ENCODE data around the gene GPX7. TPM values are rescaled to one million over a fixed set of nuclear protein-coding genes. Genes with fewer than 3 reads are reported as not detected.

Gene GPX7
- total RNA-seq, 6 donors from 2014 or later = 4.3 to 11.5 (median 9.2) TPM

DNA sequence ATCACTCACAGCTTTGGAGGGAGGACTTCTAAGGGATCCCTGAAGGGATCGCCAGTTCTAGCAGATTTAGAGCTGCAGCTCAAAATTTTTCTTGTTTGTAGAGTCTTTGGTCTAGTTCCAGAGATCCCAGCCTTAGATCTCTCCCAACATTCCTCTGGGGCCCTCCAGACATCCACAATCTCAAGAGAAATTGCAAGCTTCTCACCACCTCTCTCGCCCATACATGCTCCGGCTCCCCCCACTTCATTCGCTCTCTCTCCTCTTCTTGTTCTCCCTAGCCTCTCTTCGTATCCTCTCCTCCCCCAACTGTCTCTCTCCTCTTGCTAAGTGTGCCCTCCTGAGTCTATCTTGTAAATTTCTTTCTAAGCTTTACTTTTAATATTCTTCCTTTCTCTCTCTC is 34.2 kb upstream of the GPX7 start:
- Histone ChIP-seq H3K36me3 (no peaks in the 10 kb centered on the region), H3K4me3 (no peak overlapping the region), H3K4me1 (peaks cover 0 to 14% (median 2%) of the 10 kb centered on the region in 4 donors), H3K27ac (no peak overlapping the region), H3K27me3 (no peaks in the 10 kb centered on the region), H3K9me3 (no peaks in the 10 kb centered on the region)
- ATAC-seq (ENCODE audit: low FRiP score in 2 of 2) = no peak
- 38 to 74% methylated on average over 5 of the region's 5 CpGs for WGBS, 2 donors
- no peak for DNase-seq
- TF ChIP-seq POLR2AphosphoS5 (IDR thresholded peaks at IDR 0.05) (no peak), POLR2A (IDR thresholded peaks at IDR 0.05) (no peak), CTCF (IDR thresholded peaks at IDR 0.05) (no peak)

DNA sequence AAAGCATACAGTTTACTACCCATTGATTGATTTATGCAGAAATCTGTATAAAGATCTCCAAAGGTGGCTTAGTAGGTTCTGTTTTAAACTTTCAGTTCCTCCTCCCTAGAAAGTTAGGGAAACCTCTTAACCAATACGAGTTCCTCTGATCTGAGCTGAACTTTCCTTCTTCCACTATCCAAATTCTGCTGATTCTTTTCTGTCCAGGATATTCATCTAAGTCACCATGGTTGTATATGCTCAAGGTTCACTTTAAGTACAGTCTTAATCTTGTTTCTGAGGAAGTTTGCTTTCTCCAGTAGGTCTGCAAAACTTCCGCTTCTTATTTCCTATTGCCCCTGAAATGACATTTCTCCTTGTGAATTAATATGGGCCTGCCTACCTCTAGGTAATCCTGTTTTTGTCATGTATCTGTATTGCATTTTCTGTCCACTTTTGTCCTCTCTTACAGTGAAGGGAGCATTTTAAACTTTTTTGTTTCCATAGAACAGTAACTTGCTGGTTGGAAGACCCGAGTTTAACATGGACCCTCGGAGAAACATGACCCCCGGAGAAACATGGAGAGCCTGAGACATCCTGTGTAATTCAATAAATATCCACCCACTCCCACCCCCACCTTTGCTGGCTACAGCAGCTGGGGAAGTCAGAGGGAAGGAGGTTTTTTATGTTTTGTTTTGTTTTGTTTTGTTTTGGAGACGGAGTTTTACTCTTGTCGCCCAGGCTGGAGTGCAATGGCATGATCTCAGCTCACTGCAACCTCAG is 32.5 kb upstream of the GPX7 start:
- DNase-seq (no peak), ATAC-seq (ENCODE audit: low FRiP score in 2 of 2) (peak in 1 of 2 donors; percentile 60)
- no peak overlapping the region for H3K27ac ChIP-seq
- H3K9me3 ChIP-seq = no peaks in the 10 kb centered on the region
- 42 to 48% methylated on average over 7 of the region's 7 CpGs for WGBS, 2 donors
- no peaks in the 10 kb centered on the region for H3K36me3 ChIP-seq
- H3K4me1 ChIP-seq = peaks cover 0 to 14% (median 2%) of the 10 kb centered on the region in 4 donors
- H3K27me3 ChIP-seq = no peaks in the 10 kb centered on the region
- H3K4me3 ChIP-seq = no peak overlapping the region
- TF ChIP-seq EP300 (IDR thresholded peaks at IDR 0.05) (no peak), POLR2A (IDR thresholded peaks at IDR 0.05) (no peak), POLR2AphosphoS5 (IDR thresholded peaks at IDR 0.05) (no peak), CTCF (IDR thresholded peaks at IDR 0.05) (no peak)

DNA sequence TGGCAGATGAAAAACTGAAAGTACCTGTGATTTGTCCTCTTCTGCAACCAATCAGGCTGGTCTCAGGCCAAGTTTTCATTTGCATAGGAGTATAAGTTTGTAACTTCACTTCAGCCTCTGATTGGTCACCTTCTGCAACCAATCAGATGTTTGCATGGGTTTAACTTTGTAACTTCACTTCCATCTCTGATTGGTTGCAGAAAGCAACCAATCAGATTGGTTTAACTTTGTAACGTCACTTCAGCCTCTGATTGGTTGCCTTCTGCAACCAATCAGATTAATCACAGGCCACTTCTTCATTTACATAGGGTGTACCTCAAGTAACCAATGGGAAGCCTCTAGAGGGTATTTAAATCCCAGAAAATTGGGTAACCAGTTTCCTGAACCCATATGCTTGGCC is 30.4 kb upstream of the GPX7 start:
- Histone ChIP-seq H3K4me3 (no peak overlapping the region), H3K36me3 (no peaks in the 10 kb centered on the region), H3K9me3 (no peaks in the 10 kb centered on the region), H3K27ac (no peak overlapping the region), H3K4me1 (peaks cover 0 to 14% (median 2%) of the 10 kb centered on the region in 4 donors), H3K27me3 (no peaks in the 10 kb centered on the region)
- DNase-seq (no peak), ATAC-seq (ENCODE audit: low FRiP score in 2 of 2) (no peak)
- TF ChIP-seq EP300 (IDR thresholded peaks at IDR 0.05) = no peak
- TF ChIP-seq POLR2A (IDR thresholded peaks at IDR 0.05) = no peak
- no peak for TF ChIP-seq POLR2AphosphoS5 (IDR thresholded peaks at IDR 0.05)
- TF ChIP-seq CTCF (IDR thresholded peaks at IDR 0.05) = no peak
- WGBS, 2 donors = 74 to 92% methylated on average over 1 of the region's 1 CpG

- no peaks in the 10 kb centered on the region for H3K36me3 ChIP-seq
- H3K27me3 ChIP-seq = no peaks in the 10 kb centered on the region
- H3K4me1 ChIP-seq = peaks cover 0 to 14% (median 2%) of the 10 kb centered on the region in 4 donors
- no peak for ATAC-seq (ENCODE audit: low FRiP score in 2 of 2)
- H3K4me3 ChIP-seq = no peak overlapping the region
- WGBS, 2 donors = 92% methylated on average over 4 of the region's 4 CpGs
- DNase-seq = no peak
- no peaks in the 10 kb centered on the region for H3K9me3 ChIP-seq
- H3K27ac ChIP-seq = no peak overlapping the region
- TF ChIP-seq POLR2A (IDR thresholded peaks at IDR 0.05) (no peak), POLR2AphosphoS5 (IDR thresholded peaks at IDR 0.05) (no peak), EP300 (IDR thresholded peaks at IDR 0.05) (no peak), CTCF (IDR thresholded peaks at IDR 0.05) (no peak)
These were observed 29.8 kb upstream of the GPX7 start for GRCh38 chr1:52572387-52572786.

GRCh38 chr1:52574594-52574993 is 27.6 kb upstream of the GPX7 start:
- Histone ChIP-seq H3K4me1 (peaks cover 0 to 5% (median 2%) of the 10 kb centered on the region in 4 donors), H3K27me3 (no peaks in the 10 kb centered on the region), H3K9me3 (no peaks in the 10 kb centered on the region), H3K4me3 (no peak overlapping the region), H3K27ac (no peak overlapping the region), H3K36me3 (no peaks in the 10 kb centered on the region)
- DNase-seq (no peak), ATAC-seq (ENCODE audit: low FRiP score in 2 of 2) (no peak)
- WGBS, 2 donors = 83 to 86% methylated on average over 2 of the region's 2 CpGs
- no peak for TF ChIP-seq POLR2AphosphoS5 (IDR thresholded peaks at IDR 0.05)
- no peak for TF ChIP-seq POLR2A (IDR thresholded peaks at IDR 0.05)
- no peak for TF ChIP-seq CTCF (IDR thresholded peaks at IDR 0.05)
- TF ChIP-seq EP300 (IDR thresholded peaks at IDR 0.05) = no peak
